Upper lobe of left lung (tissue), 6 donors: ENCODE data around the gene ZNF571. TPM values are rescaled to one million over a fixed set of nuclear protein-coding genes. Genes with fewer than 3 reads are reported as not detected.

Experiments used
- ATAC-seq, 2 donors: fragments of 200-7000 bp; cut with Tn5 transposase; one replicate each; pipeline ENCODE4 v1.9.1; 2022; ENCODE audit warnings: mild to moderate bottlenecking in 2 of 2, moderate library complexity in 2 of 2; ENCODE audit not compliant: low FRiP score in 2 of 2
- DNase-seq, 2 donors: peaks; one replicate each; pipeline ENCODE4 v3.0.0-alpha.2; 2019 to 2020
- H3K27ac ChIP-seq, 4 donors: fragments of 200-600 bp; sonication (generic); one replicate each; pipeline ENCODE4 v1.5.1; 2016 to 2019
- H3K27me3 ChIP-seq, 4 donors: fragments of 200-600 bp; sonication (generic); one replicate each; pipeline ENCODE4 v1.5.1; 2017 to 2019
- H3K36me3 ChIP-seq, 4 donors: fragments of 200-600 bp; sonication (generic); one replicate each; pipeline ENCODE4 v1.5.1; 2016 to 2019
- H3K4me1 ChIP-seq, 4 donors: fragments of 200-600 bp; sonication (generic); one replicate each; pipeline ENCODE4 v1.5.1; 2018 to 2019
- H3K4me3 ChIP-seq, 4 donors: fragments of 200-600 bp; sonication (generic); one replicate each; pipeline ENCODE4 v1.5.1; 2017 to 2019; ENCODE audit warnings: mild to moderate bottlenecking in 2 of 4, moderate library complexity in 1 of 4
- H3K9me3 ChIP-seq, 4 donors: fragments of 200-600 bp; sonication (generic); one replicate each; pipeline ENCODE4 v1.5.1; 2018 to 2019
- CTCF ChIP-seq, 6 experiments: fragments of 450-650 bp in 4 of 6; fragments of 200-600 bp in 2 of 6; sonication (generic) in 2 of 6; IDR thresholded peaks; one replicate each; pipeline ENCODE4 v1.5.1; 2016 to 2019; ENCODE audit warnings: antibody characterized with exemption in 6 of 6
- EP300 ChIP-seq, 4 donors: sonication (generic); formaldehyde crosslinking; IDR thresholded peaks; one replicate each; pipeline ENCODE4 v1.5.1; 2017; ENCODE audit warnings: antibody characterized with exemption in 4 of 4, control low read depth in 2 of 4
- POLR2A ChIP-seq, 4 donors: fragments of 450-650 bp; IDR thresholded peaks; one replicate each; pipeline ENCODE4 v1.5.1; 2016 to 2017; ENCODE audit warnings: antibody characterized with exemption in 4 of 4, mild to moderate bottlenecking in 2 of 4
- POLR2AphosphoS5 ChIP-seq, 2 donors: sonication (generic); formaldehyde crosslinking; IDR thresholded peaks; one replicate each; pipeline ENCODE4 v1.5.1; 2017; ENCODE audit warnings: antibody characterized with exemption in 2 of 2
- WGBS, 2 donors: methylation state at CpG; one replicate each; pipeline ENCODE4 v1.1.5; 2017 to 2018; 5-methylcytosine and 5-hydroxymethylcytosine counted together
- total RNA-seq, 6 donors: library from RNA; depleted of rRNA in 4 of 6; stranded (reverse); fragments of >200 nt in 4 of 6; gene quantifications; one replicate each; pipeline versions ENCODE4 v1.1.0 to v1.2.1, GENCODE V29; 2016 to 2021
- donor health status: DM: no; HTN: no; CAD: no; lungs with moderate emphysema.
- donor health status: DM: no; HTN: yes; CAD: no; lungs with severe emphysema.

ZNF571 gene
- total RNA-seq, 6 donors from 2014 or later, result 0.89 to 14.6 (median 3.3) TPM

- Histone ChIP-seq H3K4me1 (no peaks in the 10 kb centered on the region), H3K36me3 (peaks cover 0 to 22% (median 3%) of the 10 kb centered on the region in 4 donors), H3K27ac (no peak overlapping the region), H3K27me3 (no peaks in the 10 kb centered on the region), H3K4me3 (no peak overlapping the region), H3K9me3 (peaks cover 0 to 48% (median 12%) of the 10 kb centered on the region in 4 donors)
- DNase-seq, result no peak
- no peak for ATAC-seq
- no peak for TF ChIP-seq EP300 (IDR thresholded peaks at IDR 0.05)
- no peak for TF ChIP-seq POLR2AphosphoS5 (IDR thresholded peaks at IDR 0.05)
- TF ChIP-seq CTCF (IDR thresholded peaks at IDR 0.05), result no peak
- no peak for TF ChIP-seq POLR2A (IDR thresholded peaks at IDR 0.05)
Observed at GRCh38 chr19:37572203-37572602, 22.4 kb downstream of the ZNF571 start.

DNA sequence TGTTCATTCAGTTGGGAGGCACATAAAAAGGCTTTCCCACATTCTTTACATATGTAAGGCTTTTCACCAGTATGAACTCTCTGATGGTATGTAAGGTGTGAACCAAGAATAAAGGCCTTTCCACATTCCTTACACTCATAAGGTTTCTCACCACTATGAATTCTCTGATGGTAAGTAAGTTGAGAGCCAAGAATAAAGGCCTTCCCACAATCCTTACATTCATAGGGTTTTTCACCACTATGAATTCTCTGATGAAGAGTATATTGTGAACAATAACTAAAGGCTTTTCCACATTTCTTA is 29.3 kb downstream of the ZNF571 start:
- Histone ChIP-seq H3K4me1 (no peaks in the 10 kb centered on the region), H3K4me3 (no peak overlapping the region), H3K36me3 (peaks cover 3 to 41% (median 22%) of the 10 kb centered on the region in 4 donors), H3K9me3 (peaks cover 0 to 100% (median 57%) of the 10 kb centered on the region in 4 donors), H3K27ac (no peak overlapping the region), H3K27me3 (no peaks in the 10 kb centered on the region)
- TF ChIP-seq POLR2AphosphoS5 (IDR thresholded peaks at IDR 0.05), result no peak
- TF ChIP-seq CTCF (IDR thresholded peaks at IDR 0.05), result no peak
- TF ChIP-seq EP300 (IDR thresholded peaks at IDR 0.05), result no peak
- no peak for TF ChIP-seq POLR2A (IDR thresholded peaks at IDR 0.05)
- DNase-seq (no peak), ATAC-seq (no peak)

DNA sequence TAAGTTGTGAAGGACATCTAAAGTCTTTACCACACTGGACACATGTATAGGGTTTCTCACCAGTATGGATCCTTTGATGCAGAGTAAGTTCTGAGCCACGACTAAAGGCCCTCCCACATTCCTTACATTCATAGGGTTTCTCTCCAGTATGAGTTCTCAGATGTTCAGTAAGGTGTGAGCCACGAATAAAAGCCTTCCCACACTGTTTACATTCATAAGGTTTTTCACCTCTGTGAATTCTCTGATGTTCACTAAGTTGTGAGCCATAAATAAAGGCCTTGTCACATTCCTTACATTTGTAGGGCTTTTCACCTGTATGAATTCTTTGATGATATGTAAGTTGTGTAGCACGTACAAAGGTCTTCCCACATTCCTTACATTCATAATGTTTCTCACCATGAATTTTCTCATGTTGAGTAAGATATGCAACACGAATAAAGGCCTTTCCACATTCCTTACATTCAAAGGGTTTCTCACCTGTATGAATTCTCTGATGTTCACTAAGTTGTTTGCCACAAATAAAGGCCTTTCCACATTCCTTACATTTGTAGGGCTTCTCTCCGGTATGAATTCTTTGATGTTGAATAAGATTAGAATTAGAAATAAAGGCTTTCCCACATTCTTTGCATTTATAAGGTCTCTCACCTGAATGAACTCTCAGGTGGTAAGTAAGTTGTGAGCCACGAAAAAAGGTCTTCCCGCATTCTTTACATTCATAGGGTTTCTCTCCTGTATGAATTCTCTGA is 29.8 kb downstream of the ZNF571 start:
- no peak overlapping the region for H3K4me3 ChIP-seq
- no peak for ATAC-seq
- WGBS, 2 donors, result 91 to 94% methylated on average over 7 of the region's 7 CpGs
- TF ChIP-seq POLR2A (IDR thresholded peaks at IDR 0.05) (no peak), EP300 (IDR thresholded peaks at IDR 0.05) (no peak), POLR2AphosphoS5 (IDR thresholded peaks at IDR 0.05) (no peak), CTCF (IDR thresholded peaks at IDR 0.05) (no peak)
- no peaks in the 10 kb centered on the region for H3K4me1 ChIP-seq
- H3K36me3 ChIP-seq, result peaks cover 3 to 39% (median 22%) of the 10 kb centered on the region in 4 donors
- H3K27me3 ChIP-seq, result no peaks in the 10 kb centered on the region
- H3K27ac ChIP-seq, result no peak overlapping the region
- no peak for DNase-seq
- H3K9me3 ChIP-seq, result peaks cover 0 to 100% (median 62%) of the 10 kb centered on the region in 4 donors

- ATAC-seq, result no peak
- H3K36me3 ChIP-seq, result peaks cover 3 to 34% (median 18%) of the 10 kb centered on the region in 4 donors
Observed at GRCh38 chr19:37563518-37563917, 31.1 kb downstream of the ZNF571 start.

More at GRCh38 chr19:37563518-37563917, 31.1 kb downstream of the ZNF571 start:
- DNase-seq, result no peak
- no peaks in the 10 kb centered on the region for H3K4me1 ChIP-seq
- 94% methylated on average over 3 of the region's 3 CpGs for WGBS, 2 donors
- TF ChIP-seq EP300 (IDR thresholded peaks at IDR 0.05) (no peak), POLR2AphosphoS5 (IDR thresholded peaks at IDR 0.05) (no peak), POLR2A (IDR thresholded peaks at IDR 0.05) (no peak), CTCF (IDR thresholded peaks at IDR 0.05) (no peak)
- no peak overlapping the region for H3K4me3 ChIP-seq
- H3K27ac ChIP-seq, result no peak overlapping the region
- peaks cover 0 to 100% (median 72%) of the 10 kb centered on the region in 4 donors for H3K9me3 ChIP-seq
- H3K27me3 ChIP-seq, result no peaks in the 10 kb centered on the region
